OCI-LY7 (cell line): ENCODE measurements around the gene GRHL3. TPM values are rescaled to one million over a fixed set of nuclear protein-coding genes. Genes with fewer than 3 reads are reported as not detected.

Experiments
- BruUV-seq: library from RNA; stranded (reverse); fragments of 400-500 nt; replicated peaks from 2 replicates; lab custom pipeline; 2021; lab: Mats Ljungman, UMichigan
- CTCF ChIA-PET: fragments of 300-600 bp; sonication (Branson Sonifier 250); formaldehyde crosslinking; loops from one replicate; lab custom pipeline; 2022; ENCODE audit warnings: antibody characterized with exemption; ENCODE audit not compliant: unreplicated experiment; lab: Charles Lee
- POLR2A ChIA-PET: fragments of 300-600 bp; sonication (Branson Sonifier 250); formaldehyde crosslinking; loops from one replicate; lab custom pipeline; 2022; ENCODE audit warnings: antibody characterized with exemption; lab: Charles Lee
- DNase-seq: peaks from one replicate; pipeline ENCODE4 v3.0.0-alpha.2; 2015; ENCODE audit warnings: low spot score
- H2AFZ ChIP-seq: fragments of 200-600 bp; sonication (generic), shearing (Covaris generic); 2 replicates; pipeline ENCODE4 v1.6.1; 2014; ENCODE audit warnings: mild to moderate bottlenecking, antibody characterized with exemption, low read length, moderate library complexity
- H3K27ac ChIP-seq: fragments of 200-600 bp; sonication (generic); 2 replicates; pipeline ENCODE4 v1.5.1; 2014; ENCODE audit warnings: mixed run types, low read depth, mild to moderate bottlenecking, moderate library complexity, low read length, inconsistent platforms; ENCODE audit not compliant: poor library complexity, severe bottlenecking
- H3K36me3 ChIP-seq: fragments of 200-600 bp; sonication (generic); 2 replicates; pipeline ENCODE4 v1.6.1; 2014; ENCODE audit warnings: mild to moderate bottlenecking, antibody characterized with exemption, low read length, moderate library complexity, mixed read lengths; ENCODE audit not compliant: insufficient read depth
- H3K4me1 ChIP-seq: fragments of 200-600 bp; sonication (generic); 2 replicates; pipeline ENCODE4 v1.5.1; 2014; ENCODE audit warnings: mild to moderate bottlenecking, low read length; ENCODE audit not compliant: insufficient read depth, poor library complexity, severe bottlenecking
- H3K4me2 ChIP-seq: fragments of 200-600 bp; sonication (generic); 2 replicates; pipeline ENCODE4 v1.6.1; 2014; ENCODE audit warnings: mild to moderate bottlenecking, low read length
- H3K4me3 ChIP-seq: fragments of 200-600 bp; sonication (generic); 2 replicates; pipeline ENCODE4 v1.5.1; 2014; ENCODE audit warnings: mild to moderate bottlenecking, low read depth, low read length; ENCODE audit not compliant: poor library complexity, severe bottlenecking
- H3K79me2 ChIP-seq: fragments of 200-600 bp; sonication (generic); 2 replicates; pipeline ENCODE4 v1.6.1; 2016; ENCODE audit warnings: low read depth, mild to moderate bottlenecking, low read length, moderate library complexity, mixed read lengths; ENCODE audit not compliant: insufficient read depth
- H3K9me2 ChIP-seq: fragments of 200-600 bp; sonication (generic); 2 replicates; pipeline ENCODE4 v1.6.1; 2016; ENCODE audit warnings: mild to moderate bottlenecking, low read length, mixed read lengths; ENCODE audit not compliant: insufficient read depth
- H3K9me3 ChIP-seq: fragments of 200-600 bp; sonication (generic); 2 replicates; pipeline ENCODE4 v1.6.1; 2014; ENCODE audit warnings: mild to moderate bottlenecking, mixed run types, low read length, mixed read lengths
- H4K20me1 ChIP-seq: fragments of 200-600 bp; sonication (generic); 2 replicates; pipeline ENCODE4 v1.6.1; 2014; ENCODE audit warnings: mild to moderate bottlenecking, antibody characterized with exemption, low read length, moderate library complexity, mixed read lengths; ENCODE audit not compliant: insufficient read depth
- EZH2phosphoT487 ChIP-seq: fragments of 200-600 bp; sonication (generic); IDR thresholded peaks from 2 replicates; pipeline ENCODE4 v1.6.1; 2018; ENCODE audit warnings: low read depth, borderline replicate concordance, mild to moderate bottlenecking, mixed run types, antibody characterized with exemption, low read length, moderate library complexity, mixed read lengths
- intact Hi-C: fragments of 100-400 bp; cut with micrococcal nuclease; formaldehyde crosslinking; loops from one replicate; pipeline ENCODE4 v1.10.0; 2022; ENCODE audit not compliant: unreplicated experiment
- total RNA-seq, 2 experiments: library from RNA; depleted of rRNA in 1 of 2; stranded (reverse); fragments of >200 nt in 1 of 2; shearing (Covaris generic) in 1 of 2; gene quantifications; 2 replicates each; pipeline ENCODE4 v1.2.3, GENCODE V29; 2014 to 2022
- TF ChIP-seq, protein P1 (sequence below): fragments of 200-600 bp; sonication (generic); conservative IDR thresholded peaks from 2 replicates; pipeline ENCODE4 v1.5.1; 2014; ENCODE audit warnings: mild to moderate bottlenecking, antibody characterized with exemption, low read length, moderate library complexity, mixed read lengths

GRHL3 gene
- total RNA-seq, 2 experiments from 2014 or later = 0.09 to 0.65 TPM

DNA sequence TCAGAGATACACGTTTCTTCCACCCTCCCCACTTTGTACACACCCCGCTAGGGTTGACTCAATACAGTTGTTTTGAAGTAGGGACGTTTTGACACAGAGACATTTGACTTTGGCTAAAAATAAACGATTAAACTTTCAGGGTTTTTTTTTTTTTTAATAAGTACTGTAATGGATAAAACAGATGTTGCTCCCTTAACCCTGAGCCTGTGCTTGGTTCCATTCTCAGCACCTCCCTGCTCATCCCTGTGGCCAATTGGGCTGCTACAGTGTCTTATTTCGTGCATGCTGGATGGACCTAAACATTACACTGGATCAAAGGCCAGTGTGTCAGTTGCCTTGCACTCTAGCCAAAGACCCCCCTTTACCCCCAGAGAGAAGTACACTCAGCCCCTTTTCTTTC is 16.9 kb downstream of the GRHL3 start:
- intact Hi-C loops = no loop called here
- ChIA-PET POLR2A (interaction anchor here (0.6 kb wide), 1 partner anchor 327 kb away, joined by 4 read pairs; no protein-coding TSS in a partner anchor), CTCF (no interaction called here)
- no peaks in the 10 kb centered on the region for H3K9me2 ChIP-seq
- TF ChIP-seq, protein P1, sequence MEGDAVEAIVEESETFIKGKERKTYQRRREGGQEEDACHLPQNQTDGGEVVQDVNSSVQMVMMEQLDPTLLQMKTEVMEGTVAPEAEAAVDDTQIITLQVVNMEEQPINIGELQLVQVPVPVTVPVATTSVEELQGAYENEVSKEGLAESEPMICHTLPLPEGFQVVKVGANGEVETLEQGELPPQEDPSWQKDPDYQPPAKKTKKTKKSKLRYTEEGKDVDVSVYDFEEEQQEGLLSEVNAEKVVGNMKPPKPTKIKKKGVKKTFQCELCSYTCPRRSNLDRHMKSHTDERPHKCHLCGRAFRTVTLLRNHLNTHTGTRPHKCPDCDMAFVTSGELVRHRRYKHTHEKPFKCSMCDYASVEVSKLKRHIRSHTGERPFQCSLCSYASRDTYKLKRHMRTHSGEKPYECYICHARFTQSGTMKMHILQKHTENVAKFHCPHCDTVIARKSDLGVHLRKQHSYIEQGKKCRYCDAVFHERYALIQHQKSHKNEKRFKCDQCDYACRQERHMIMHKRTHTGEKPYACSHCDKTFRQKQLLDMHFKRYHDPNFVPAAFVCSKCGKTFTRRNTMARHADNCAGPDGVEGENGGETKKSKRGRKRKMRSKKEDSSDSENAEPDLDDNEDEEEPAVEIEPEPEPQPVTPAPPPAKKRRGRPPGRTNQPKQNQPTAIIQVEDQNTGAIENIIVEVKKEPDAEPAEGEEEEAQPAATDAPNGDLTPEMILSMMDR = no peak
- TF ChIP-seq EZH2phosphoT487 = no peak
- no peak overlapping the region for H3K4me3 ChIP-seq
- no TSS peak for BruUV-seq
- H3K36me3 ChIP-seq = no peaks in the 10 kb centered on the region
- H3K4me1 ChIP-seq = peaks cover 13% of the 10 kb centered on the region
- H3K4me2 ChIP-seq = no peak overlapping the region
- H4K20me1 ChIP-seq = no peaks in the 10 kb centered on the region
- no peaks in the 10 kb centered on the region for H3K79me2 ChIP-seq
- H2AFZ ChIP-seq = no peak overlapping the region
- no peak for DNase-seq
- no peak overlapping the region for H3K27ac ChIP-seq
- H3K9me3 ChIP-seq = no peaks in the 10 kb centered on the region

DNA sequence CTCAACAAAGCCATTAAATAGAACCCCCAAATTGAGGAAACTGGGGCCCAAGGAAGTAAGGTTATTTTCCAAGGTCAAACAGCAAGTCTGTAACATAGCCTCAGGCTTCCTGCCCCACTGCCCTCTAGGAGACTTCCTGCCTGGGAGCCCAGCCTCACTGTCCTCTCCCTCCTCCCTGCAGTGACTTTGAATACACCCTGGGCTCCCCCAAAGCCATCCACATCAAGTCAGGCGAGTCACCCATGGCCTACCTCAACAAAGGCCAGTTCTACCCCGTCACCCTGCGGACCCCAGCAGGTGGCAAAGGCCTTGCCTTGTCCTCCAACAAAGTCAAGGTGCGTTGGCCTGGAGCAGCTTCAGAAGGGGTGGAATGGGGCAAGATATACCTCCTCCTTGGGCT is 18.3 kb downstream of the GRHL3 start:
- Histone ChIP-seq H2AFZ (no peak overlapping the region), H3K27ac (no peak overlapping the region), H3K9me2 (no peaks in the 10 kb centered on the region), H3K4me1 (peaks cover 23% of the 10 kb centered on the region), H4K20me1 (no peaks in the 10 kb centered on the region), H3K4me3 (no peak overlapping the region), H3K9me3 (no peaks in the 10 kb centered on the region), H3K4me2 (no peak overlapping the region), H3K36me3 (no peaks in the 10 kb centered on the region), H3K79me2 (no peaks in the 10 kb centered on the region)
- no peak for DNase-seq
- BruUV-seq = no TSS peak
- CTCF ChIA-PET = no interaction called here
- intact Hi-C loops = no loop called here
- no peak for TF ChIP-seq EZH2phosphoT487
- TF ChIP-seq, protein P1 = no peak
- POLR2A ChIA-PET = interaction anchor here (0.5 kb wide), 1 partner anchor 1722 kb away, joined by 3 read pairs; no protein-coding TSS in a partner anchor

DNA sequence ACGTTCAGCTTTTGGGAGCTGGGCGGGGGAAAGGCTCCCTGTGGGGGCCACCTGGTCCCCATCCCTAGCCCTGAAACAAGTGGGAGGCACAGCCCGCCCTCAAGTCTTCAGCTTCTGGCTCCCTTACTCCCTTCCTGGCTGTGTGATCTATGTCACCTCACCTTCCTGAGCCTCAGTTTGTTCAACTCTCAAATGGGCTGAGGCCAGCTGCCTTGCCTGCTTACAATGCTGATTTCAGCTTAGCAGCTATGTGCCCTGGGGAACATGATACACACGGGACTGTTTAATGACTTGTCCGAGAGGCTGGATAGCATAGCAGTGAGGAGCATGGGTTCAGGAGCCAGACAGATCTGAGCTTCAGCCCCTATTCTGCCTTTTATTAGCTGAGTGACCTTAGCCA is 19.3 kb downstream of the GRHL3 start:
- ChIA-PET CTCF (interaction anchor here (0.5 to 1.0 kb wide), 2 partner anchors 10 to 55 kb away, joined by 3 read pairs; no protein-coding TSS in a partner anchor), POLR2A (interaction anchor here (0.7 kb wide), 1 partner anchor 49 kb away, joined by 4 read pairs; no protein-coding TSS in a partner anchor)
- H3K4me2 ChIP-seq = no peak overlapping the region
- no TSS peak for BruUV-seq
- H3K4me1 ChIP-seq = peaks cover 23% of the 10 kb centered on the region
- H3K4me3 ChIP-seq = no peak overlapping the region
- no peak overlapping the region for H3K27ac ChIP-seq
- H3K9me2 ChIP-seq = no peaks in the 10 kb centered on the region
- TF ChIP-seq, protein P1 = no peak
- TF ChIP-seq EZH2phosphoT487 = no peak
- no peaks in the 10 kb centered on the region for H4K20me1 ChIP-seq
- no peaks in the 10 kb centered on the region for H3K79me2 ChIP-seq
- intact Hi-C loops = no loop called here
- no peak for DNase-seq
- no peak overlapping the region for H2AFZ ChIP-seq
- no peaks in the 10 kb centered on the region for H3K36me3 ChIP-seq
- no peaks in the 10 kb centered on the region for H3K9me3 ChIP-seq
